Measurements from ENCODE around the gene BCAM.

The BCAM gene

GRCh38 chr19:44866664-44867063 lies 57.8 kb downstream of the BCAM start:
- no peaks in the 10 kb centered on the region for H3K4me1 Mint-ChIP-seq
- H3K27ac Mint-ChIP-seq = no peak overlapping the region
- no peak for TF ChIP-seq CTCF (IDR thresholded peaks at IDR 0.05; ENCODE audit: unreplicated experiment in 3 of 3)
- H3K9me3 Mint-ChIP-seq = no peaks in the 10 kb centered on the region
- H3K27me3 Mint-ChIP-seq (ENCODE audit: low read depth) = no peaks in the 10 kb centered on the region
- peaks cover 52% of the 10 kb centered on the region for H3K36me3 Mint-ChIP-seq (ENCODE audit: low read depth)
- H3K4me3 Mint-ChIP-seq = no peak overlapping the region

- Mint-ChIP-seq H3K4me3 (no peak overlapping the region), H3K4me1 (no peaks in the 10 kb centered on the region), H3K36me3 (ENCODE audit: low read depth) (peaks cover 58% of the 10 kb centered on the region), H3K9me3 (no peaks in the 10 kb centered on the region), H3K27ac (peak overlapping the region in 1 of 3 experiments; percentile 31), H3K27me3 (ENCODE audit: low read depth) (no peaks in the 10 kb centered on the region)
- no peak for TF ChIP-seq CTCF (IDR thresholded peaks at IDR 0.05; ENCODE audit: unreplicated experiment in 3 of 3)
Observed at GRCh38 chr19:44867578-44867977, 58.7 kb downstream of the BCAM start.

GRCh38 chr19:44869733-44870470 lies 61.0 kb downstream of the BCAM start:
- no peaks in the 10 kb centered on the region for H3K9me3 Mint-ChIP-seq
- no peaks in the 10 kb centered on the region for H3K27me3 Mint-ChIP-seq (ENCODE audit: low read depth)
- H3K4me1 Mint-ChIP-seq = no peaks in the 10 kb centered on the region
- H3K27ac Mint-ChIP-seq = peak overlapping the region in 1 of 3 experiments; percentile 60
- H3K36me3 Mint-ChIP-seq (ENCODE audit: low read depth) = peaks cover 72% of the 10 kb centered on the region
- no peak overlapping the region for H3K4me3 Mint-ChIP-seq
- TF ChIP-seq CTCF (IDR thresholded peaks at IDR 0.05; ENCODE audit: unreplicated experiment in 3 of 3) = no peak

Data from nephron (organoid).